Caco-2 (cell line): ENCODE data around the gene TRIO. TPM values are rescaled to one million over a fixed set of nuclear protein-coding genes. Genes with fewer than 3 reads are reported as not detected.

Experiments
- BruUV-seq: library from RNA; stranded (reverse); fragments of 400-500 nt; replicated peaks from 2 replicates; lab custom pipeline; 2021; lab: Mats Ljungman, UMichigan
- CTCF ChIA-PET: fragments of 300-600 bp; sonication (Branson Sonifier 250); formaldehyde crosslinking; loops from one replicate; lab custom pipeline; 2022; ENCODE audit warnings: antibody characterized with exemption; lab: Charles Lee
- POLR2A ChIA-PET: fragments of 300-600 bp; sonication (Branson Sonifier 250); formaldehyde crosslinking; loops from one replicate; lab custom pipeline; 2022; ENCODE audit warnings: antibody characterized with exemption; lab: Charles Lee
- DNase-seq, 2 experiments: peaks; one replicate each; pipeline versions ENCODE4 v3.0.0 to v3.0.0-alpha.2; 2020 to 2022
- H3K27me3 ChIP-seq: replicated peaks from 2 replicates; pipeline ENCODE4 v1.6.0; 2011; ENCODE audit warnings: low read length; ENCODE audit not compliant: control insufficient read depth, insufficient read depth
- H3K36me3 ChIP-seq: 2 replicates; pipeline ENCODE4 v1.5.1; 2011; ENCODE audit warnings: low read length; ENCODE audit not compliant: control insufficient read depth, insufficient read depth
- H3K4me1 ChIP-seq: fragments of 250-450 bp; sonication (Bioruptor Pico); 2 replicates; pipeline ENCODE4 v1.5.1; 2020; ENCODE audit warnings: mild to moderate bottlenecking
- H3K4me3 ChIP-seq: 2 replicates; pipeline ENCODE4 v1.5.1; 2011; ENCODE audit warnings: low read depth, mild to moderate bottlenecking, control low read depth, low read length
- H3K9me3 ChIP-seq: fragments of 250-450 bp; sonication (Bioruptor Pico); 2 replicates; pipeline ENCODE4 v1.5.1; 2020; ENCODE audit warnings: mild to moderate bottlenecking, moderate library complexity
- H3K27ac Mint-ChIP-seq: one replicate; pipeline ENCODE4 v1.8.0; 2022; ENCODE audit warnings: mixed read lengths; ENCODE audit not compliant: unreplicated experiment
- H3K27me3 Mint-ChIP-seq: one replicate; pipeline ENCODE4 v1.8.0; 2022; ENCODE audit warnings: mixed read lengths; ENCODE audit not compliant: insufficient read depth, unreplicated experiment
- H3K36me3 Mint-ChIP-seq: one replicate; pipeline ENCODE4 v1.8.0; 2022; ENCODE audit warnings: mild to moderate bottlenecking, mixed read lengths; ENCODE audit not compliant: insufficient read depth, unreplicated experiment
- H3K4me1 Mint-ChIP-seq: one replicate; pipeline ENCODE4 v1.8.0; 2022; ENCODE audit warnings: low read depth, mixed read lengths; ENCODE audit not compliant: unreplicated experiment
- H3K4me3 Mint-ChIP-seq: one replicate; pipeline ENCODE4 v1.8.0; 2022; ENCODE audit warnings: mild to moderate bottlenecking, moderate library complexity, mixed read lengths; ENCODE audit not compliant: unreplicated experiment
- H3K9me3 Mint-ChIP-seq: one replicate; pipeline ENCODE4 v1.8.0; 2022; ENCODE audit warnings: mixed read lengths; ENCODE audit not compliant: unreplicated experiment
- CTCF ChIP-seq, 2 experiments: fragments of 200-600 bp in 1 of 2; IDR thresholded peaks; 1 replicate in 1 of 2; 2 replicates in 1 of 2; pipeline versions ENCODE4 v1.5.1 to v1.8.0; 2011 to 2022; ENCODE audit warnings: antibody characterized with exemption in 1 of 2, control low read depth in 1 of 2, inconsistent platforms in 1 of 2, low read depth in 1 of 2, low read length in 1 of 2, mild to moderate bottlenecking in 1 of 2, moderate library complexity in 1 of 2; ENCODE audit not compliant: insufficient read depth in 1 of 2, severe bottlenecking in 1 of 2, unreplicated experiment in 1 of 2
- intact Hi-C: fragments of 100-400 bp; cut with micrococcal nuclease; formaldehyde crosslinking; loops from one replicate; pipeline ENCODE4 v1.10.0; 2022; ENCODE audit not compliant: unreplicated experiment
- total RNA-seq: library from RNA; stranded (reverse); gene quantifications from 2 replicates; pipeline ENCODE4 v1.2.3, GENCODE V29; 2022

TRIO gene
- total RNA-seq, 1 experiment from 2014 or later: 92.0 TPM

- BruUV-seq: no TSS peak
- CTCF ChIA-PET: no interaction called here
- TF ChIP-seq CTCF (IDR thresholded peaks at IDR 0.05; ENCODE audit: insufficient read depth in 1 of 2, low read depth in 1 of 2, low read length in 1 of 2, severe bottlenecking in 1 of 2, unreplicated experiment in 1 of 2): no peak
Measured at GRCh38 chr5:14322437-14323187, 179.5 kb downstream of the TRIO start.

GRCh38 chr5:14323466-14323865 lies 180.3 kb downstream of the TRIO start:
- H3K27me3 Mint-ChIP-seq: no peaks in the 10 kb centered on the region
- CTCF ChIA-PET: no interaction called here
- no peak for TF ChIP-seq CTCF (IDR thresholded peaks at IDR 0.05; ENCODE audit: insufficient read depth in 1 of 2, low read depth in 1 of 2, low read length in 1 of 2, severe bottlenecking in 1 of 2, unreplicated experiment in 1 of 2)
- intact Hi-C loops: no loop called here
- Histone ChIP-seq H3K36me3 (no peaks in the 10 kb centered on the region; the same call in 1 of the 2 replicates), H3K4me3 (no peak overlapping the region), H3K27me3 (no peaks in the 10 kb centered on the region), H3K4me1 (peaks cover 13% of the 10 kb centered on the region), H3K9me3 (no peaks in the 10 kb centered on the region)
- no peak for DNase-seq
- no peak overlapping the region for H3K4me3 Mint-ChIP-seq
- H3K9me3 Mint-ChIP-seq: peaks cover 13% of the 10 kb centered on the region
- peaks cover 37% of the 10 kb centered on the region for H3K36me3 Mint-ChIP-seq
- H3K4me1 Mint-ChIP-seq: peaks cover 16% of the 10 kb centered on the region
- POLR2A ChIA-PET: no interaction called here
- no peak overlapping the region for H3K27ac Mint-ChIP-seq
- no TSS peak for BruUV-seq

More at GRCh38 chr5:14322437-14323187, 179.5 kb downstream of the TRIO start:
- H3K27me3 ChIP-seq: no peaks in the 10 kb centered on the region
- intact Hi-C loops: no loop called here
- no peaks in the 10 kb centered on the region for H3K27me3 Mint-ChIP-seq
- H3K4me1 ChIP-seq: peaks cover 13% of the 10 kb centered on the region
- peaks cover 45% of the 10 kb centered on the region for H3K36me3 Mint-ChIP-seq
- no peak for DNase-seq
- no peak overlapping the region for H3K27ac Mint-ChIP-seq
- peaks cover 16% of the 10 kb centered on the region for H3K4me1 Mint-ChIP-seq
- H3K9me3 ChIP-seq: no peaks in the 10 kb centered on the region
- H3K4me3 Mint-ChIP-seq: no peak overlapping the region
- H3K36me3 ChIP-seq: no peaks in the 10 kb centered on the region; the same call in 1 of the 2 replicates
- POLR2A ChIA-PET: no interaction called here
- no peak overlapping the region for H3K4me3 ChIP-seq
- H3K9me3 Mint-ChIP-seq: peaks cover 13% of the 10 kb centered on the region

GRCh38 chr5:14325369-14325768 lies 182.2 kb downstream of the TRIO start:
- no peak overlapping the region for H3K27ac Mint-ChIP-seq
- ChIA-PET CTCF (no interaction called here), POLR2A (no interaction called here)
- H3K4me3 ChIP-seq: no peak overlapping the region
- DNase-seq: no peak
- no TSS peak for BruUV-seq
- peaks cover 21% of the 10 kb centered on the region for H3K36me3 Mint-ChIP-seq
- peaks cover 13% of the 10 kb centered on the region for H3K4me1 ChIP-seq
- no peaks in the 10 kb centered on the region; the same call in 1 of the 2 replicates for H3K36me3 ChIP-seq
- no peaks in the 10 kb centered on the region for H3K9me3 ChIP-seq
- intact Hi-C loops: no loop called here
- H3K4me3 Mint-ChIP-seq: no peak overlapping the region
- TF ChIP-seq CTCF (IDR thresholded peaks at IDR 0.05; ENCODE audit: insufficient read depth in 1 of 2, low read depth in 1 of 2, low read length in 1 of 2, severe bottlenecking in 1 of 2, unreplicated experiment in 1 of 2): no peak
- H3K4me1 Mint-ChIP-seq: peaks cover 16% of the 10 kb centered on the region
- H3K9me3 Mint-ChIP-seq: peaks cover 13% of the 10 kb centered on the region
- H3K27me3 ChIP-seq: no peaks in the 10 kb centered on the region
- no peaks in the 10 kb centered on the region for H3K27me3 Mint-ChIP-seq
